Activated CD8-positive, alpha-beta memory T cell treated with anti-CD3 and anti-CD28 coated beads, Interleukin-2, amount 10 ng/mL, durations not matched to agents 7 days and 5 days (primary cell): ENCODE results near the gene FAM118A. TPM values are rescaled to one million over a fixed set of nuclear protein-coding genes. Genes with fewer than 3 reads are reported as not detected.
A peak's percentile ranks its signal among the peaks of the same experiment; 100 is the strongest.
"Not testable (repeated sequence)": the region's sequence is repeated elsewhere in the genome, so short reads cannot be mapped to it uniquely, and the experiment has no call there.

Source experiments
- ATAC-seq: fragments of 150-1000 bp; cut with Tn5 transposase; one replicate; pipeline ENCODE4 v1.10.0; 2021; ENCODE audit warnings: moderate library complexity
- CTCF ChIA-PET: fragments of 350-600 bp; sonication (Branson Sonifier 250); formaldehyde crosslinking; loops from one replicate; lab custom pipeline; 2021; ENCODE audit warnings: antibody characterized with exemption; lab: Charles Lee
- DNase-seq: peaks from one replicate; pipeline ENCODE4 v3.0.0-alpha.2; 2020
- H3K27ac Mint-ChIP-seq: one replicate; pipeline ENCODE4 v1.8.0; 2021; ENCODE audit warnings: mild to moderate bottlenecking, mixed read lengths
- H3K27me3 Mint-ChIP-seq: one replicate; pipeline ENCODE4 v1.8.0; 2021; ENCODE audit warnings: mixed read lengths
- H3K36me3 Mint-ChIP-seq: one replicate; pipeline ENCODE4 v1.8.0; 2021; ENCODE audit warnings: mild to moderate bottlenecking, mixed read lengths
- H3K4me1 Mint-ChIP-seq: one replicate; pipeline ENCODE4 v1.8.0; 2021; ENCODE audit warnings: mixed read lengths
- H3K4me3 Mint-ChIP-seq: one replicate; pipeline ENCODE4 v1.8.0; 2021; ENCODE audit warnings: mild to moderate bottlenecking, moderate library complexity, mixed read lengths
- H3K9me3 Mint-ChIP-seq: one replicate; pipeline ENCODE4 v1.8.0; 2022; ENCODE audit warnings: low read depth, mixed read lengths
- total RNA-seq, 2 experiments: library from RNA; stranded (reverse); gene quantifications; one replicate each; pipeline ENCODE4 v1.2.3, GENCODE V29; 2021

FAM118A gene
- total RNA-seq, 2 experiments from 2014 or later = 58.8 to 75.0 TPM

DNA sequence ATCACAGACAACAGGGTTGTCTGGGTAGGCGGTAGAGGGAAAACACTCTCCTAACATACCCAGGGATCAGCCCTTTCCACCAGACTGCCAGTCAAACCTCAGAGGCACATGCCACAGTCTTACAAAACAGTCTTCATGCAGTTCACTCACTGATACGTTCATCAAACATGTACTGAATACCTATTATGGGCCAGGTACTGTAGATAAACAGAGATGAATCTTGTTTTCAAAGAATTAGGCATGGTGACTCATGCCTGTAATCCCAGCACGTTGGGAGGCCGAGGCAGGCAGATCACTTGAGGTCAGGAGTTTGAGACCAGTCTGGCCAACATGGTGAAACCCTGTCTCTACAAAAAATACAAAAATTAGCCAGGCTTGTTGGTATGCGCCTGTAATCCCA is 43.0 kb downstream of the FAM118A start:
- H3K36me3 Mint-ChIP-seq, H3K9me3 Mint-ChIP-seq, H3K27ac Mint-ChIP-seq, H3K4me1 Mint-ChIP-seq, H3K4me3 Mint-ChIP-seq, ATAC-seq, CTCF ChIA-PET, H3K27me3 Mint-ChIP-seq, DNase-seq: not testable (repeated sequence)

DNA sequence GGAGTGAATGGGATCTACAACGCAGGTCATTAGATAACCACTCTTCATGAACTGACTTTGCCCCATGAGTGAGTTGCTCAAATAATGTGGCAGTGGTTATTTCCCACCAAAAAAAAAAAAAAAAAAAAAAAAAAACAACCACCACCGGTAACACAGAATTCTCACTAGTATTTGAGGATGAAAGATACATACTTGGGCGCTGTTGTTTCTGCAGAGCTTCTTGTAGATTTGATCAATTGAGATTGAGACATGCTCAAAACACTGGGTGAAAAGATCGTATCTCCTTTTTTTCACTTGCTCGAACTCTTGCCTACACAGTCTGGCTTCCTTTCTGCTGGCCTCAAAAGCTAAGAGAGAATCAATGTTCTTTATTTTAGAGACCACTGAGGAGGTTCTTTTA is 44.1 kb downstream of the FAM118A start:
- no peaks in the 10 kb centered on the region for H3K9me3 Mint-ChIP-seq
- H3K4me1 Mint-ChIP-seq = peaks cover 1% of the 10 kb centered on the region
- no peaks in the 10 kb centered on the region for H3K27me3 Mint-ChIP-seq
- H3K36me3 Mint-ChIP-seq = no peaks in the 10 kb centered on the region
- CTCF ChIA-PET = interaction anchor here (1.2 kb wide), 1 partner anchor 16 kb away, joined by 3 read pairs; no protein-coding TSS in a partner anchor
- H3K4me3 Mint-ChIP-seq = no peak overlapping the region
- no peak overlapping the region for H3K27ac Mint-ChIP-seq
- DNase-seq (no peak), ATAC-seq (no peak)

DNA sequence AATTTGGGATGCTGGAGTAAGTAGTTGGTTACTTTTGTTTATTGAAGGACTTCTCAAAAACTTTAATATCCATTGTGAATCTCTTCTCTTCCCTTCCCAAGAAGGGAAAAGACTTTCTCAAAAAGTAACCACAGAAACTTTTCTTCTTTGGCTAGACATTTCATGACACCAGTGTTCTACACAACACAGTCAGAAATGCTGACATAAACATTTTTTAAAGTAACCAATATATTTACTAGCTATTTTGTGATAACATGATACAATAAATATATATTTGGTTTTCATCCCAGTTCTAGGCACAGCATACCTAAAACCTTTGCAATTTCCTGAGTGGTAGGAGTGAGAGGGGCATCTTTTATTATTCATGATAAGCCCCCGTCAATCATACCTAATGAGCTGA is 47.8 kb downstream of the FAM118A start:
- peaks cover 7% of the 10 kb centered on the region for H3K27me3 Mint-ChIP-seq
- CTCF ChIA-PET = interaction anchor here (0.9 to 1.4 kb wide), 2 partner anchors 21 to 23 kb away, joined by 3 read pairs; no protein-coding TSS in a partner anchor
- ATAC-seq (no peak), DNase-seq (no peak)
- H3K4me3 Mint-ChIP-seq = no peak overlapping the region
- H3K36me3 Mint-ChIP-seq = no peaks in the 10 kb centered on the region
- H3K9me3 Mint-ChIP-seq = no peaks in the 10 kb centered on the region
- H3K27ac Mint-ChIP-seq = no peak overlapping the region
- peaks cover 1% of the 10 kb centered on the region for H3K4me1 Mint-ChIP-seq

DNA sequence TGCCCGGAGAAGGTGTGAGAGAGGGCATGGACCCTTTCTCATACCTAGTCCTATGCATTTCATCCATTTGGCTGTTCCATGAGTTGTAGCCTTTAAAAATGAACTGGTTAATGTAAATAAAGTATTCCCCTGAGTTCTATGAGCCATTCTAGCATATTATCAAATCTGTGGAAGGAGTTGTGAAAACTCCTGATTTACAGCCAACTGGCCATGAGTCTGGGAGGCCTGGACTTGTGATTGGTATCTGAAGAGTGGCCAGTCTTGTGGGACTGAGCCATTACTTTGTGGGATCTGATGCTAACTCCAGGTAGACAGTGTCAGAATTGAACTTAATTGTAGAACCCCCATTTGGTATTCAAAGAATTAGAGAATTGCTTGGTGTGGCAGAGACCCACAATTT is 48.4 kb downstream of the FAM118A start:
- CTCF ChIA-PET = interaction anchor here (1.4 kb wide), 1 partner anchor 20 kb away, joined by 3 read pairs; no protein-coding TSS in a partner anchor
- no peak overlapping the region for H3K4me3 Mint-ChIP-seq
- ATAC-seq (no peak), DNase-seq (no peak)
- no peaks in the 10 kb centered on the region for H3K9me3 Mint-ChIP-seq
- no peaks in the 10 kb centered on the region for H3K36me3 Mint-ChIP-seq
- H3K27ac Mint-ChIP-seq = no peak overlapping the region
- peaks cover 9% of the 10 kb centered on the region for H3K27me3 Mint-ChIP-seq
- peaks cover 1% of the 10 kb centered on the region for H3K4me1 Mint-ChIP-seq

DNA sequence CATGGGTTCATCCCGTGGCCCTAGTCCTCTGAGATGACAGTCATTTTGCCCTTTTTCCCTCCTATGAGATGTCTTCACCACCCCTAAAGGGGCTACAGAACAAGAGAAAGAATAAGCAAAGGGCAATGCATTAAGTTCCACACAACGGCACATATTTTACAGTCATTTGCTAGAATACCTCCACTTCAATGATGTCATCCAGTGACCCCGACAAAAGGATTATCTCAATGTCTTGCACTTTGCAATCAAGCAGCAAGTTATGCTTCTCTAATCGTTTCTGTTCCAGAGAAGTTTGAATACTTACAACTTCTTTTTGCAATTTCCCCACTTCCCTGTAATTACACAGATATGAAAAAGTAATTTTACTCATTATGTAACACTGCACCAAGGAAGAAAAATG is 49.9 kb downstream of the FAM118A start:
- DNase-seq (no peak), ATAC-seq (no peak)
- CTCF ChIA-PET = no interaction called here
- Mint-ChIP-seq H3K36me3 (no peaks in the 10 kb centered on the region), H3K9me3 (no peaks in the 10 kb centered on the region), H3K4me1 (no peaks in the 10 kb centered on the region), H3K27me3 (peaks cover 9% of the 10 kb centered on the region), H3K4me3 (no peak overlapping the region), H3K27ac (no peak overlapping the region)

DNA sequence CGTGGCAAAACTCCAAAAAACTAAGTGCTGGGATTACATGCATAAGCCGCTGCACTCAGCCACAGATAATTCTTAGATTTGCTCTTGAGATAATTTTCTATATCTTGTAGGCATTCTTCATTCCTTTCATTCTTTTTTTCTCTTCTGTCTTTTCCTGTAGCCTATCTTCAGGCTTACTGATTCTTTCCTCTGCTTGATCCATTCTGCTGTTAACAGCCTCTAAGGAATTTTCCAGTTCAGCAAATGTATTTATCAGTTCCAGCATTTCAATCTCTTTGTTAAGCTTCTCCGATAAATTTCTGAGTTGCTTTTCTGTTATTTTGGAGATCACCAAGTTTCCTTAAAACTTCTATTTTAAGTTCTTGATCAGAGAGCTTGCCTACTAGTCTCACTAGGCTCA is 57.0 kb downstream of the FAM118A start:
- H3K4me1 Mint-ChIP-seq = no peaks in the 10 kb centered on the region
- CTCF ChIA-PET = no interaction called here
- ATAC-seq = no peak
- H3K4me3 Mint-ChIP-seq = no peak overlapping the region
- no peak for DNase-seq
- H3K9me3 Mint-ChIP-seq = no peaks in the 10 kb centered on the region
- peaks cover 21% of the 10 kb centered on the region for H3K27me3 Mint-ChIP-seq
- H3K27ac Mint-ChIP-seq = no peak overlapping the region
- H3K36me3 Mint-ChIP-seq = peaks cover 3% of the 10 kb centered on the region

DNA sequence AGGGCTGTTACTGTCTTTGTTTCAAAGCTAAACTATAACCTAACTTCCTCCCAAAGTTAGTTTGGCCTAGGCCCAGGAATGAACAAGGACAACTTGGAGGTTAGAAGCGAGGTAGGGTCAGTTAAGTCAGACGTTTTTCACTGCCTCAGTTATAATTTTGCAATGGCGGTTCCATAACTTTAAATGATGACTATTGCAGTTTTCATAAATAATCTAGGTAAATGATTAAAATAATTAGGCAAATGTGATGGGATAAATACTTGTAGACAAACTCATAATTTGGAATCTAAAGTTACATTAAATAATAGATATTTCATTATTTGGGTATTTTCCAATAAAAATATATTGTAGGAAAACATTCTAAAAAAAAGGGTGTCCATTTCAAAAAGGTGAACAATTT is 63.9 kb downstream of the FAM118A start:
- Mint-ChIP-seq H3K27me3 (peaks cover 11% of the 10 kb centered on the region), H3K4me1 (peaks cover 11% of the 10 kb centered on the region)
- not testable (repeated sequence) for H3K9me3 Mint-ChIP-seq, H3K27ac Mint-ChIP-seq, H3K4me3 Mint-ChIP-seq, DNase-seq, ATAC-seq, H3K36me3 Mint-ChIP-seq
- CTCF ChIA-PET = interaction anchor here (0.9 kb wide), 1 partner anchor 40 kb away, joined by 3 read pairs; no protein-coding TSS in a partner anchor

DNA sequence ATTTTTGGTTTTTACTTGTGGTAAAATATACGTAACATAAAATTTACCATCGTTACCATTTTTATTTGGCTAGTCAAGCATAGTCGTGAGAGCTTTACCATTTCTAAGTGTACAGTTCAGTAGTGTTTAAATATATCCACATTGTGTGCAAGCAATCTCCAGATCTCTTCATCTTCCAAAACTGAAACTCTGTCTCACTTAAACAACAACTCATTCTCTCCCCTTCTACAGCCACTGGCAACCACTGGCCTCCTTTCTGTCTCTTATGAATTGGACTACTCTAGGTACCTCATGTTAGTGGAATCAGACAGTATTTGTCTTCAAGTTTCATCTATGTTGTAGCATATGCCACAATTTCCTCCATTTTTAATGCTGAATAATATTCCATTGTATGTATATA is 66.3 kb downstream of the FAM118A start:
- peaks cover 9% of the 10 kb centered on the region for H3K27me3 Mint-ChIP-seq
- peaks cover 3% of the 10 kb centered on the region for H3K36me3 Mint-ChIP-seq

DNA sequence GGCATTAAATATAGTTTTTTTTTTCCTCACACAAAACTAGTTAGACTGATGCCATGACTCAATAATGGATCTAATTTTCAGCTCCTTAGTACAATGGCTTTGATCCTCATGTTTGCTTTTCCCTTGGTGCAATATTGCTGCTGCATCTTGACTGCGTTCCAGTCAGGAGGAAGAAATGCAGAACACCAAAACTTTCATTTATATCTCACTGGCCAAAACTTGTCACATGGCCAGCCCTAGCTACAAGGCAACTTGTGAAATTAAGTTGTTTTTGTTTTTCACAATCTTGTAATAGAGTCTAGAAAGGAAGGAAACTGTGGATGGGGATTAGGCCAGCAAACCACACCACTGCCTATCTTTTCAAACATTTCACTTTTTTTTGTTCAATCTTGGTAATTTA is 67.0 kb downstream of the FAM118A start:
- ATAC-seq (no peak), DNase-seq (no peak)
- no peaks in the 10 kb centered on the region for H3K9me3 Mint-ChIP-seq
- no peak overlapping the region for H3K27ac Mint-ChIP-seq
- H3K4me1 Mint-ChIP-seq = peaks cover 11% of the 10 kb centered on the region
- CTCF ChIA-PET = no interaction called here
- H3K36me3 Mint-ChIP-seq = peaks cover 3% of the 10 kb centered on the region
- no peak overlapping the region for H3K4me3 Mint-ChIP-seq
- H3K27me3 Mint-ChIP-seq = peaks cover 9% of the 10 kb centered on the region

More for the DNA sequence above, 66.3 kb downstream of the FAM118A start:
- Mint-ChIP-seq H3K27ac (no peak overlapping the region), H3K4me3 (no peak overlapping the region), H3K9me3 (no peaks in the 10 kb centered on the region), H3K4me1 (peaks cover 11% of the 10 kb centered on the region)
- DNase-seq (no peak), ATAC-seq (peak; percentile 36)
- CTCF ChIA-PET = no interaction called here

DNA sequence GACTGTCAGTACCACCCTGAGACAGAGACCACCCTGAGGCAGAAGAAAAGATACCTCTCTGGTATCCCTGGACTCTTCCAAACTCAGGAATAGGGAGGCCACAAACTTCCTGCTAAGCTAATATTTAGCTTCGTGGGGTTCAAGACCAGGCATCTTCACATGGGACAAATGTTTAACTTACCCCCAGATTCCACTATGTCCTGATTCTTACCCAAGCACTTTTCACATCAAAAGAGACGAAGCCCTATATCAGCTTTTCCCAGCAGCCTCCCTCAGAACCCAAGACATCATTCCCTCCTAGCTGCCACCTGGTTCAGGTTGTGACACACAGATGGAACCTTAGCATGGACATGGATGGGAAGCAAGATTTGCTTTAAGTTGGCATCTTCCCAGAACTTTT is 71.6 kb downstream of the FAM118A start:
- H3K27ac Mint-ChIP-seq = no peak overlapping the region
- CTCF ChIA-PET = no interaction called here

DNA sequence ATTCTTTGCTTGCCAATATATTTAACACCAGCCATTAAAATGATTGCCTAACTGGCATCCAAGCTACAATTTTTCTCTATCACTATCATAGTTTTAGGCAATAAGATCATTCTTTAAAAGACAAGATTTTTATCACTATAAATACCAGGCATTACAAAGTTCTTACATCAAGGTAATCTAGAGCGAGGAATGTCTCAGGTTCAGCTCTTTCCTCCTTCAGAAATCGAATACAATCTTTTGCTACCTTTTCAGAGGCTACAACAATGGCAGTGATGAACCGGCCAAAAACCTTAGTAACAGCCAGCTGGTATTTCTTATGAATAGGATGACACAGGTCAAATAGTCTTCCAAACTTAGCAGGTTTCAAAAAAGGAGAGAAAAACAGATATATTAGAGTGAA is 79.8 kb downstream of the FAM118A start:
- H3K4me1 Mint-ChIP-seq = no peaks in the 10 kb centered on the region
- no peak overlapping the region for H3K27ac Mint-ChIP-seq
- no peaks in the 10 kb centered on the region for H3K9me3 Mint-ChIP-seq
- DNase-seq = no peak
- no peak for ATAC-seq
- peaks cover 28% of the 10 kb centered on the region for H3K27me3 Mint-ChIP-seq
- CTCF ChIA-PET = no interaction called here
- H3K36me3 Mint-ChIP-seq = no peaks in the 10 kb centered on the region
- no peak overlapping the region for H3K4me3 Mint-ChIP-seq

More for the DNA sequence above, 71.6 kb downstream of the FAM118A start:
- ATAC-seq (no peak), DNase-seq (no peak)
- H3K9me3 Mint-ChIP-seq = no peaks in the 10 kb centered on the region
- H3K4me3 Mint-ChIP-seq = no peak overlapping the region
- peaks cover 5% of the 10 kb centered on the region for H3K4me1 Mint-ChIP-seq
- H3K27me3 Mint-ChIP-seq = peaks cover 14% of the 10 kb centered on the region
- H3K36me3 Mint-ChIP-seq = no peaks in the 10 kb centered on the region

Other genes with a start within 250 kb of the FAM118A start
- gene NUP50, start 146.0 kb upstream of the FAM118A start, total RNA-seq = 100 to 1,000 TPM; 150 to 155 TPM
- 10 to 100 TPM; 35.1 to 38.6 TPM for gene KIAA0930, start 69.0 kb upstream of the FAM118A start, total RNA-seq
- gene UPK3A, start 25.0 kb upstream of the FAM118A start, total RNA-seq = not detected
- 1 to 10 TPM in 1 of 2 experiments, under 1 TPM in 1; 0.68 to 2.4 TPM for gene SMC1B, start 103.7 kb downstream of the FAM118A start, total RNA-seq
- gene RIBC2, start 103.8 kb downstream of the FAM118A start, total RNA-seq = 10 to 100 TPM; 12.8 to 16.2 TPM
- under 1 TPM in 1 of 2 experiments, not detected in 1; 0.42 TPM for gene FBLN1, start 192.9 kb downstream of the FAM118A start, total RNA-seq